Keratinocyte (primary cell): ENCODE measurements around the gene TRPM2.

Source experiments
- CTCF ChIP-seq, 3 experiments: IDR thresholded peaks in 1 of 3; conservative IDR thresholded peaks in 1 of 3; optimal IDR thresholded peaks in 1 of 3; 2 replicates in 2 of 3; 3 replicates in 1 of 3; pipeline versions ENCODE3 to v1.5.1; 2011; ENCODE audit warnings: low read length in 3 of 3, mild to moderate bottlenecking in 3 of 3, moderate library complexity in 2 of 3, control low read depth in 1 of 3, inconsistent platforms in 1 of 3; ENCODE audit not compliant: insufficient read depth in 2 of 3; ENCODE audit errors: extremely low read depth in 1 of 3
- EZH2 ChIP-seq: IDR thresholded peaks from one replicate; pipeline ENCODE4 v1.6.1; 2012; ENCODE audit warnings: inconsistent platforms, mild to moderate bottlenecking, low read length, moderate library complexity

- TF ChIP-seq CTCF (optimal IDR thresholded peaks at IDR 0.05 in 1 of 3, IDR thresholded peaks at IDR 0.05 in 1 of 3, conservative IDR thresholded peaks at IDR 0.05 in 1 of 3; ENCODE audit: extremely low read depth in 1 of 3, insufficient read depth in 2 of 3, low read length in 3 of 3) (no peak), EZH2 (no peak)
Measured at GRCh38 chr21:44347911-44348451, 5.4 kb upstream of the TRPM2 start.
